HG03045 (cell line): Measurements from ENCODE around the gene CRELD2.
"Not testable (repeated sequence)": the region's sequence is repeated elsewhere in the genome, so short reads cannot be mapped to it uniquely, and the experiment has no call there.

ENCODE experiments used
- ATAC-seq: cut with Tn5 transposase; IDR thresholded peaks from one replicate; pipeline ENCODE4 v1.9.1; 2021; ENCODE audit warnings: mild to moderate bottlenecking, moderate library complexity; ENCODE audit not compliant: unreplicated experiment

CRELD2 gene

DNA sequence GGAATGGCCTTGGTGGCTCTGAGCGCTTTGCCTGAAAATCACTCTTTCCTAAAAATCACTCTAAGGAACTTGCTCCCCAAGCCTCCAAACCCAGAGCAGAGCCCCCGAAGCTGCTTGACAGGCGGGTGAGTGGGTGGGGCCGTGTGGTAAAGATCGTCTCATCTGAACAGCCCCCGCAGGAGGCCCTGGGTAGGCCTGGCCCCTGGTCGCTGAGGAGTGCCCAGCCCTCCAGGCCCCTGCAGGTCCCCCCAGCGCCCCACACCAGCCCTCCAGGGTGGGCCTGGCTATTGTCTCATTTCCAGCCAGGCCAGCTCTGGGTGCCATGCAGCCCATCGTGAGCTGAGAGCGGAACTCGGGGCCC lies 25.0 kb downstream of the CRELD2 start:
- no peak for ATAC-seq

DNA sequence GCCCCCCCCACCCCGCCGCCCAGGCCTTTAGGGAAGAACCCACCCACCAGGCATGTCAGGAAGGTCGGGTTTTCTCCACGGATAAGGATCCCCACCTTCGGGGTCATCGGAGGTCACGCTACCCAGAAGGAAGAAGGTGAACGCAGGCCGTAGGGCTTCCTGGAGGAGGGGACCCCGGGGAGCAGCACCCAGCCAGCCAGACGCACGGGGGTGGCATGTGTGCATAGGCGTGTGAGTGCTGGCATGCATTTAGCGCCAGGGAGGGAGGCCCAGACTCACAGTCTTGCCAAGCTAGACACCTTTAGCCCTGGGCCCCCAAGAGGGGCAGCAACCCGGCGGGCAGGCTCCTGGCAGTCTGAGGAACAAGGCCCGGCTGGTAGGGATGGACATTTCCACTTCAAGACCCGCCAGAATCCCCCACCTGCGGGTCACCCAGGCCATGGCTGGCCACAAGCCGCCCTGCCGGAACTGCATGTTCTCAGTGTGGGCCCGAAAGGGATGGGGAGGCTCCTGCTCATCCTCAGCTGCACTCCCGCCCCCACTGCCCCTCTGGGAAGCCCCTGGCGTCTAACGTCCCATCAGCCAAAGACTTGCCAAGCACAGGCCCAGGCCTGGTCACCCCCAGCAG lies 25.5 kb downstream of the CRELD2 start:
- ATAC-seq = no peak

DNA sequence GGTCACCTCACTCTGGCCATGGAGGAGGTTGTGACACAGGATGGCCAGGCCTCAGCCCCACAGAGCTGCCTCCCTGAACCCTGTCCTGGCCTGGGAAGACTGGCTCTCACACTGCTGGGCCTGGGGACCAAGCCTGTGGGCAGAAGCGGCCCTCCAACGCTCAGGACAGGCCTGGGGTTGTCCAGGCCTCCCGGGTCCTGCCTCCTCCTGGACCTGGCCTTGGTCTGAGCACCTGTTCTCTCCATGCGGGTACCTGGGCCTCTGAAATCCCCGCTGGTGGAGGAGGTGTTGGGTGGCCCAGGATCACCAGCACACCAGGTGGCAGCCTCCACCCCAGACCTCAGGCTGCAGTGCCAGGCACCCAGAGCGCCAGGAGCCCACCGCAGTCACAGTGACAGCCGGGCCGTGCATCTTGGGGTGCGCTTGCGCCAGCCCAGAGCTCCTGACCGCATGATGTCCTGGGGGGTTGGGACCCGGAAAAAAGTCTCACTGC lies 26.0 kb downstream of the CRELD2 start:
- no peak for ATAC-seq

DNA sequence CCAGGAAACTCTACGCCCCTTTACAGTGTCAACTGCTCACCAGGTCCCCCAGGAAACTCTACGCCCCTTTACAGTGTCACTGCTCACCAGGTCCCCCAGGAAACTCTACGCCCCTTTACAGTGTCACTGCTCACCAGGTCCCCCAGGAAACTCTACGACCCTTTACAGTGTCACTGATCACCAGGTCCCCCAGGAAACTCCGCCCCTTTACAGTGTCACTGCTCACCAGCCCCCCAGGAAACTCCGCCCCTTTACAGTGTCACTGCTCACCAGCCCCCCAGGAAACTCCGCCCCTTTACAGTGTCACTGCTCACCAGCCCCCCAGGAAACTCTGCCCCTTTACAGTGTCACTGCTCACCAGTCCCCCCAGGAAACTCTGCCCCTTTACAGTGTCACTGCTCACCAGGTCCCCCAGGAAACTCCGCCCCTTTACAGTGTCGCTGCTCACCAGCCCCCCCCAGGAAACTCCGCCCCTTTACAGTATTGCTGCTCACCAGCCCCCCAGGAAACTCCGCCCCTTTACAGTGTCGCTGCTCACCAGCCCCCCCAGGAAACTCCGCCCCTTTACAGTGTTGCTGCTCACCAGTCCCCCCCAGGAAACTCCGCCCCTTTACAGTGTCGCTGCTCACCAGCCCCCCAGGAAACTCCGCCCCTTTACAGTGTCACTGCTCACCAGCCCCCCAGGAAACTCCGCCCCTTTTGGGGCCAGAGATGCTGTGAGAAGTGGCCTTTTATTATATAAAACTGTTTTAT lies 26.8 kb downstream of the CRELD2 start:
- not testable (repeated sequence) for ATAC-seq

DNA sequence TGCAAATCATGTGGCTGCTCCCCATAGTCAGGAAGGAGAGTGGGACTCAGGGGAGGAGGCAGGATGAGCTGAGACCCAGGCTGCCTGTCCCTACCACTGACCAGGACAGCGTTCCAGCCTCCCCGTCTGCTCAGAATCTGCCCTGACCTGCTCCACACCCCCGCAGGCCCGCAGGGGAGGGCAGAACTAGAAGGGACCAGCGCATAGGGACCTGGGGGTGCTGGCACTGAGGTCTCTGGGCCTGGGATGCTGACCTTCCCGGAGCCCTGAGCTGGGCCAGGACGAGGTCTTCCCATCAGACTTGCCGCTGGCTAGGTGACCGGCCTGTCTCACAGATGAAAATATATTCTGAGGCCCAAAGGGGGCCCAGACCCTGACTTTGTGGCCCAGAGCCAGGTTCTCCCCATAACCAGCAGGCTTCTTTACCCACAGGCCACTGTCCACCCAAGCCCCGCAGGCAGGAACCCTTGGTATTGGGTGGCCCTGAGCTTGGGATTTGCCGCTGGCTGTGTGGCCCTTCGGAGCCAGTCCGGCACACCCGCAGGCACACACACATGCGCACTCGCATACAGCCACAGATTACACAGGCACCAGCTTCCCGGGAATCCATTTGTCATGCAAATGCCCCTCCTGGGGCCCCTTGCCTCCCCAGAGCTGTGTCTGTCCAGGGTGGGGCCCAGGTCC lies 28.3 kb downstream of the CRELD2 start:
- ATAC-seq = no peak

DNA sequence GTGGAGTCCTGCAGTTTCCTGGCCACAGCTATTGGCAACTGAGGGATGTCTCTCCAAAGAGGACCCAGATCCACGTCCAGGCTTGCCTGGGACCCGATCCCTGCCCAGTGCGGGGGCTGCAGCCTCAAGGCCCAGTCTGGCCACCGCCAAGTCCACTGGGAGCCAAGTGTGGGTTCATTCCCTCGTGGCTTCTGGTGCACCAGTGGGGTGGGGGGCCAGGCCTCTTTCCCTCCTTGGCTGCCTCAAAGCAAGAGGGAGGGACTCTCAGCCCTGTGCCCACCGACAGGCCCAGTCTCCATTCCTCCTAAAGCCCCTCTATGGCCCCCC lies 28.8 kb downstream of the CRELD2 start:
- no peak for ATAC-seq

DNA sequence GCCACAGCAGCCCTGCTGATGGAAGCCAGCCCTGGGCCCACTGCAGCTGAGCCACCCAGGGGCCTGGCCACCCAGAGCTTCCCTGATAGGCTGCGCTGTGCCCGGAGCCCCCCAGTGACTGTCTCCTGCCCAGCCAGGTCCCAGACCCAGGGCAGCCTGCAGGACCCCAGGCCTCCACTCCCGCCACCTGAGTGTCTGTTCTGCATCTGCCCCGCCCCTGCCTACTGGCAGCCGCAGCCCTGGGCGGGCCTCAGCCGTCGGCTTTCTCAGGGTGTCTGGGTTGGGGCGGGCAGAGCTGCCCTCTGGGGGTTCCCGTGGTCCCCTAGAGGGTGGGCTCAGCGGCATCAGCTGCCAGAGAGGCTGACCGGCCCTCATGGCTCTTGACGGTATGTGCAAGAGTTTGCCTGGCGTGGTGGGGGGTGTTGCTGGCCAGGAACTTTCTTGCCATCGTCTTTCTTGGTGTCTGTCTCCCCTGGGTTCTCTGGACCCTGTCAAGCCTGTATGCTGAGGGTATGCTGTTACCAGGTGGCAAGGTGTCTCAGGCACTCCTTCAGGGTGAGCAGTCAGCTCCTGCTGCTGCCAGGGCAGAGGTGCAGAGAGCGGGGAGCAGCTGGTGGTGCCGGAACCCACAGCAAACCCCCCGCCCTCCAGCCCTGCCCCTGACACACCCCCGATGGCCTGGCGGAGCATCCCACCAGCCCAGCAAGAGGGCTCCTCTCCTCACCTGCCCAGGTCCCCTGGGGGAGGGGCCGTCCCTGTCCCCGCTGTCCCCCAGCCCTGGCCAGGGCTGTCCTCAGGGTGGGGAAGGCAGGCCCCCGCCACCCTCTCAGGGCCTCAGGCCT lies 29.9 kb downstream of the CRELD2 start:
- no peak for ATAC-seq

DNA sequence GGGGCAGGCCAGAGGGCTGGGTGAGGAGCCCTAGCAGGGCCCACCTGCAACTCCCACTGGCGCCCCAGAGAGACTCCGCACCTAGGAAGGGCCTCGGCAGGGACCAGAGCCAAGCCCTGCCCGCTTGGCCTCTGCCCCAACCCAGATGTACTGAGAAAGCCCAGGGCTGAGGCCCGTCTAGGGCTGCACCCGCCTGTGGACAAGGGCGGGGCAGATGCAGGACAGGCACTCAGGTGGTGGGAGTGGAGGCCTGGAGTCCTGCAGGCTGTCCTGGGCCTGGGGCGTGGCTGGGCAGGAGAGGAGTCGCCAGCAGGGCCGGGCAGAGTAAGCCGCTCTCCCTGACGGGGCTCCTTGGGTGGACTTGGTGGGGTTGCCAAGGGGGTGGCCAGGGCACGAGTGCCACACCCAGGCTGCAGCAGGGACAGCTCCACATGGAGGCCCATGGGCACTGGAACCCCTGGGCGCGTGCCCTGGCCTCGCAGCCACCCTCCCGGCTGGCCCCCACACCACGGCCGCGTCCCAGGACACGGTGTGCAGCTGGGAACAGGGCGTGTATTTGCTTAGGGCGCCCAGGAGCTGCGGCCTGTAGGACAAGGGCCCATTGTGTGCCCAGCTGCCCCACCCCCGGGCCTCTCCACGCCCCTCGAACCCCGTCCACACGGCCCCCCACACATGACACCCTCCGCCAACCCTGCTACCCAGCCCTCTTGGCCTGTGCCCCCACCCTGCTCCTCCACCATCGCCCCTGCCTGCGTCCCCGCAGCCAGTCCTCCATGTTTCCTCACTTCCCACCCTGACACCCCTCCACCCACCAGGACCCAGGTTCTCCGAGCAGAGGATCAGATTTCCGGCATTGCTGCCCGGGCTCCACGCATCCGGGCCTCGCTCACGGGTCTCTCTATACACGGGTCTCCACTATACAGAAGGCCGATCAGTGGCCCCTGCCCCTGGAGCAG lies 30.8 kb downstream of the CRELD2 start:
- ATAC-seq = no peak

DNA sequence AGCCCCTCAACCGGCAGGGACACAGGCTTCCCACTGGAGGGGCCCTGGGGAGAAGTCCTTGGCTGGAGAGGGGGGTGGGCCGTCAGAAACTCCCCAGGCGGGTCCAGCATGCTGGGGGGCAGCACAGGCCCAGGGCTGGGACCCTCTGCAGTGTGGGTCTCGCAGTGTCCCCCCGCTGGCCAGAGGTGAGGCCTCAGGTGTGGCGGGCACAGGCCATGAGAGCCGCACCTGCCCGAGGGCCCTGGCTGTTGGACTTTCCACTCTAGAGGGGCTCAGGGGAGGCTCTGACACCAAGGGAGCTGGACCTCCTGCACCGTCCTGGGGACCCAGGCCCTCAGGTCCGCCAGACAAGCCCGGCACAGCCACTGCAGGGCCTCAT lies 31.5 kb downstream of the CRELD2 start:
- no peak for ATAC-seq

DNA sequence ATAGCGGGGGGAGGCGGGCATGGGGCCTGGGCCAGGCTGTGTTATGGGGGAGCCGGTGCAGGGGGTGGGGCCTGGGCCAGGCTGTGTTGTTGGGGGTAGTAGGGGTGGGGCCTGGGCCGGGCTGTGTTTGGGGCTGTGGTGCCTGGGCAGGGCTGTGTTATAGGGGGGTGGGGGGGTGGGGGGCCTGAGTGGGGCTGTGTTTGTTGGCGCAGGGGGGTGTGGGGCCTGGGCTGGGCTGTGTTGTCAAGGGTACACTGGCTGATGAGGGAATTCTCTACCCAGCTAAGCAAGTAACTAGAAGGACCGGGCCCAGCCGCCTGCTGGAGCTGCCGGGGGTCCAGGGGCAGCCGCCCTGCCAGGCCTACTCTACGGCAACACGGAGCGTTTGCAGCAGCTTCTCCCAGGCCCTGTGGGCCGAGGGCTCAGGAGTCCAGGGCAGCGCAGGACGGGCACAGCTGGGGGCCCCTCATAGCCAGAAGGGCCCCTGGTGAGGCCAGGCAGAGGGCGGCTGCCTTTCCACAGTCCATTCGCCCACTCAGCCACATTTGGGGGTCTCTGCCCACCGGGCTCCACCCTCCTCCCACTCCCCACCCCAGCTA lies 32.1 kb downstream of the CRELD2 start:
- ATAC-seq = no peak

DNA sequence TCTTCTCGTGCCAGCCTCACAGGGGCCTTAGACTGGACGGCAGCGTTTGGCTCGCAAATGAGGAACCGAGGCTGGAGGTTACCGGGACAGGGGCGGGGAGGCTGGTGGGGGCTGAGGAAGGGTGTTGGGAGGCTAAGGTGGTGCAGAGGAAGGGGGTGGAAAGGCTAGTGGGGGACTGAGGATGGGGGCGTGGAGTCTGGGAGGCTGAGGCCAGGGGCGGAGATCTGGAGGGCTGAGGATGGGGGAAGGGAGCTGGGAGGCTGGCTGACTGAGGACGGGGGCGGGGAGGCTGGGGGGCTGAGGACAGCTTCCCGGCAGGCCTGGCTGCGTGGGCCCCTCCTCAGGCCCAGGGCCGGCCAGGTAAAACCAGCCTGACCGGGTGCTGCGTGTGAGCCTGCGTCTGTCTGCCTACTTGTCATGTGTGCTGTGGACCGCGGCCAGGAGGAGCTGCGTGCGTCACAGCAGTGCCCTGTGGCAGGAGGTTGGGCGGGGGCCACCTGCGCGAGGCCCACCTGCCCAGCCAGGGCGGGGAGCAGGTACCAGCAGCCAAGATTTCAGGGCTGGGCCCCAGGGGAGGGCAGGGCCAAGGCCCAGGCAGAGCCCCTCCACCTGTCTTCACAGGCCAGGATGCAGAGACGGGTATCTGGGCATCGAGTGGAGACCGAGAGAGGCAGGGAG lies 32.7 kb downstream of the CRELD2 start:
- no peak for ATAC-seq

DNA sequence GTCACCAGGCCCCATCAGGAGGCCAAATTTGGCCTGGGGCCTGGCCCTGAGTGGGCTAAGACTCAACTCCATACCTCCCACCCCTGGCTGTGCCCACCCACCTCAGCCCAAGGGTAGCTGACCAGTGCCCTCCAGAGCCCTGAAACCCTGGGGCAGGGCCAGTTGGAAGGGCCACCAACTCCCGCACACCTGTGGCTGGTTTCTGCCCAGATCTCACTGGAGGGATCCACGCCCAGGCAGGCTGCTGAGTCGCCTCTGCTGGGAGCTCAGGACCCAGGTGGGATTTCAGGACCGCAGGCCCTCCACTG lies 33.2 kb downstream of the CRELD2 start:
- ATAC-seq = no peak

DNA sequence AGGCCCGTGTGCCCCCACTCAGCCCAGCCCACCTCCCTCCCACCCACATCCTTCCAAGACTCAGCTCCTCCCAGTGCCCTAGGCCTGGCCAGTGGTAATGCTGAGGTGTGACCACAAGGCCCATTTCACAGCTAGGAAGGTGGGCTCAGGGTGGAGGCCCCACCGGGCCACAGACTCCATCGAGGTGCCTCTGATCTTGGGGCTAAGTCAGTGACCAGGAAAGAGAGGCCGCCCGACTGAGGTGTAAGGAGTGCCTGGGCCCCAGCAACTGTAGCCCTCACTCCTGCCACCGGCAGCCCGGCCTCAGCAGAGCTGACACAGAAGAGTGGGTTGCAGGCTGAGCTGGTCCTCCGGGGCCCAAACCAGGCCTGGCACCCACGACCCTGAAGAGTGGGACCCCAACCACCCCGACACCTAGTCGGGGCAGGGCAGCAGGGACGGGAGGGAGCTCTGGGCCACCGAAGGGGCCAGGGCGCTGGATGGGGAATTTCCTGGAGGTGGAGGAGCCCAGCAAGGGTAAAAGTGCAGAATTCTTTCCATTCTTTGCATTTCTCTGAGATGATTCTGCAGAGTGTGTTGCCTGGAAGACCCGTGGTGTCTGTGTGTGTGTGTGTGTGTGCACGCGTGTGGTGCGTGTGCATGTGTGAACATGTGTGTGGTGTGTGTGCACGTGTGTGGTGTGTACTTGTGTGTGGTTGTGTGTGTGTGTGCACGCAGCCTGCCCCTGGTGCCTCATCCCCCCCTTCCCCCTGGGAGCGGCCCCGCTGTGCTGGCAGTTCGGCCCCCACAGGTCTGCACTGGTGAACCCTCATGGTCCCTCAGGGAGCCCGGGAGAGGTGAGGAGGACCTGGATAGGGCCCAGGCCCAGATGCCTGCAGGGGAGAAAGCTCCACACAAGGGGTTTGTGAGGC lies 33.8 kb downstream of the CRELD2 start:
- no peak for ATAC-seq

DNA sequence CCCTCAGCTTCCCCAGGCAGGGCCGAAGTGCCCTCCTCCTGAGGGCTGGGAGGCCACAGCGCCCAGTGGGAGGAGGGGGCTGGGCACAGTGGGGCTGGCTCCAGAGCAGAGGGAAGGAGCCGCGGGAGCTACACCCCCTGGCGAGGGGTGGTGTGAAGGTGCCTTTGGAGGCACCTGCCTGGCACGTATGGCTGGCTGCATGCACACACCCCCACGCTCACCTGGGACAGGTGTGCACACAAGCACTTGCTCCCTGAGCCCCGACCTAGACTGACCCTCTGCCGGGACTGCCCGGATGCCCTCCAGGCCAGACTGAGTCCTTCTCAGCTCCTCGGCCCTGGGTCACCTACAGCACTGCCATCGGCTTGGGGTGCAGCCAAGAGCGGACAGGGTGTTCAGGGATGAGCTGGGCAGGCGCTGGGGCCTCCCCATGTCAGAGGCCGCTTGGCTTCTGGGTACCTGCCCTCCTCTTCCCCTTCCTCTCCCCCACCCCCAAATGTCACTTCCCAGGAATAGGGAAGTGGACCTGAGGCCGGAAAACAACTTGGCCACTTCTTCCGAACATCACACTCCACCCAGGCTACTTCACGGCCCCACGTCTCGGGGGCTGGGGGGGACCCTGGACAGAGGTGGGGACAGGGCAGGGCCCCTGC lies 34.7 kb downstream of the CRELD2 start:
- ATAC-seq = no peak

DNA sequence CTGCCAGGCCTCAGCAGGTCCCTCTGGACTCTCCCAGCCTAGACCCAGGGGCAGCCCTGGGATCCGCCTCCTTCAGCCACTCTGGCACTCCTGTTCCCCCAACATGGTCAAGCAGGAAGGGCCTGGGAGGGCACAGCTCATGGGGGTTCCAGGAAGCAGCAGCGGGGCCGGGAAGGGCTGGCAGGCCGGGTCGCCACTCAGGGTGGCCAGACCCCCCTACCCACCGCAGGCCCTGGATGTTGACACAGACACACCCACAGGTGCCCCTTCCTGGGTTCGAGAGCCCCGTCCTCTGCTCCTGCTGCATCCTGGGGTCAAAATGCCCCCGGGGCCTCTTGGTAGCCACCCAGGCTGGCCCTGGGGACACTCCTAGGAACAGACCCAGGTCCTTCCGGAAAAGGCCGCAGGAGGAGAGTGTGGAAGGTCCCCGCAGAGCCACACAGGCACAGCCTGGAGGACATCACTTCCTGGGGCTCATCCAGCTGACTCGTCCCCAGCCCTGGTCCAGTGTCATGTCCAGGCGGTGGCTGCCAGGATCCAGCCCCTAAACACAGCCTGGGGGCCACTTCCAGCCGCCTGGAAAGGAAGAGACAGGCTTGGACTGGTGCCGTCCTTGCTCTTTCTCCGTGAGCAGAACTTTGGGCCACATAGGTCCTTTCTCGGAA lies 35.4 kb downstream of the CRELD2 start:
- no peak for ATAC-seq

DNA sequence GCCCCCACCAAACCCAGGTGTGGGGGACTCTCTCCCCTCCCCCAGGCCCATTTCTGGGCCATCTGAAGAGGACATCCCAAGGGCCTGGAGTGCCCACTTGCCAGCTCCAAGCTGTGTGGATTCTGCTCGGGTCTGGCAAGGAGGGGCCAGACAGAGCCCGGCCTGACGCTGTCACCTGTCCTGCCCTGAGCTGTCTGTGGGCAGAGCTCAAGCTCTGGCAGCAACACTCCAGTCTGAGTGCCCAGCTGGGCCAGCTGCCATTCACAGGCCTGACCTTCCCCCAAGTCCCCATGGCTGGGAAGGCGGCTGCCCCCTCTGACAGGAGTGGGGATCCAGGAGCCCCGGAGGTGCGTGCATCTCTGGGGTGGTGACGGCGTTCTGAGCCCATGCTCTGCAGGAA lies 35.9 kb downstream of the CRELD2 start:
- ATAC-seq = no peak

DNA sequence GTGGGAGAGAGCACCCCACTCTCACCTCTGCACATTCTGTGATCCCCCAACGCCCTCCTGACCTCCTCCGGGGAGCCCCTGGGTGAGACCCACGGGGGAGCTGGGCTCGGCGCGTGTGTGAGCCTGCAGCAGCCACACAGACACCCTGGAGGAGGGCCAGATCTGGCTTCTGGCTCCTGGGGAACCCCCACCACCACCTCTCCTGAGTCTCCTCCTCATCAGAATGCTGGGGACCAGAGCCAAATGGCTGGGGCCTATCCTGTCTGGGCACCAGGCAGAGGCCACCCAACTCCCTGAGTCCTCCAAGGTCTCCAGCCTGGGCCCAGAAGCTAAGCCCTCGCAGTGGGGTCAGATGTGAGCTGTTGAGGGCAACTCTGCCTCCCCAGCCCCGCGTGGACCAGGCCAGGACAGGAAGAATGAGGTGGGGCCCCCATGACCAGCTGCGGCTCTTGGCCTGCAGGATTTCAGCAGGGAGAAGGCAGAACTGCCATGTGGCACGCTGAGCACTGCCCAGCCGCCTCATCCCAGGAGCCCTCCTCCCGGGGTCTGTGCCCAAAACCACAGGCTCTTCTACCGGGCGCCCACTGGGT lies 36.7 kb downstream of the CRELD2 start:
- no peak for ATAC-seq
